Memory B cell (primary cell): ENCODE data around the gene RASSF6.
"Not testable (repeated sequence)": the region's sequence is repeated elsewhere in the genome, so short reads cannot be mapped to it uniquely, and the experiment has no call there.

Experiments
- ATAC-seq: fragments of 150-1000 bp; cut with Tn5 transposase; 2 replicates; pipeline ENCODE4 v1.10.0; 2021; ENCODE audit warnings: low read depth, mild to moderate bottlenecking, moderate library complexity
- DNase-seq, 2 donors: peaks; one replicate each; pipeline ENCODE4 v3.0.0; 2022; ENCODE audit warnings: low spot score in 2 of 2
- H3K27ac Mint-ChIP-seq: one replicate; pipeline ENCODE4 v1.8.0; 2022; ENCODE audit warnings: mild to moderate bottlenecking, moderate library complexity, mixed read lengths
- H3K27me3 Mint-ChIP-seq: one replicate; pipeline ENCODE4 v1.8.0; 2022; ENCODE audit warnings: mixed read lengths
- H3K36me3 Mint-ChIP-seq: one replicate; pipeline ENCODE4 v1.8.0; 2022; ENCODE audit warnings: mild to moderate bottlenecking, mixed read lengths
- H3K4me1 Mint-ChIP-seq: one replicate; pipeline ENCODE4 v1.8.0; 2022; ENCODE audit warnings: mixed read lengths
- H3K4me3 Mint-ChIP-seq: one replicate; pipeline ENCODE4 v1.8.0; 2022; ENCODE audit warnings: mild to moderate bottlenecking, moderate library complexity, mixed read lengths
- H3K9me3 Mint-ChIP-seq: one replicate; pipeline ENCODE4 v1.8.0; 2022; ENCODE audit warnings: mixed read lengths

RASSF6 gene

GRCh38 chr4:73631565-73632226, 11.5 kb upstream of the RASSF6 start:
- Mint-ChIP-seq H3K36me3 (peaks cover 2% of the 10 kb centered on the region), H3K4me1 (no peaks in the 10 kb centered on the region)

GRCh38 chr4:73628834-73629233, 8.6 kb upstream of the RASSF6 start:
- H3K9me3 Mint-ChIP-seq, H3K27me3 Mint-ChIP-seq, H3K36me3 Mint-ChIP-seq, H3K4me1 Mint-ChIP-seq, ATAC-seq, DNase-seq, H3K4me3 Mint-ChIP-seq, H3K27ac Mint-ChIP-seq: not testable (repeated sequence)

More at GRCh38 chr4:73631565-73632226, 11.5 kb upstream of the RASSF6 start:
- Mint-ChIP-seq H3K27me3 (no peaks in the 10 kb centered on the region), H3K27ac (no peak overlapping the region), H3K4me3 (no peak overlapping the region), H3K9me3 (peaks cover 6% of the 10 kb centered on the region)
- DNase-seq (no peak), ATAC-seq (no peak)

- Mint-ChIP-seq H3K4me1 (peaks cover 15% of the 10 kb centered on the region), H3K9me3 (no peaks in the 10 kb centered on the region), H3K27ac (no peak overlapping the region), H3K36me3 (no peaks in the 10 kb centered on the region), H3K27me3 (peaks cover 1% of the 10 kb centered on the region), H3K4me3 (no peak overlapping the region)
- ATAC-seq (no peak), DNase-seq (no peak)
Observed at GRCh38 chr4:73621357-73621756, 1.1 kb upstream of the RASSF6 start.

- DNase-seq (no peak), ATAC-seq (no peak)
- peaks cover 2% of the 10 kb centered on the region for H3K36me3 Mint-ChIP-seq
- H3K27ac Mint-ChIP-seq: no peak overlapping the region
- peak overlapping the region; percentile 84 for H3K4me3 Mint-ChIP-seq
- no peaks in the 10 kb centered on the region for H3K9me3 Mint-ChIP-seq
- peaks cover 18% of the 10 kb centered on the region for H3K4me1 Mint-ChIP-seq
- peaks cover 1% of the 10 kb centered on the region for H3K27me3 Mint-ChIP-seq
Observed at GRCh38 chr4:73619346-73619745, 890 bp downstream of the RASSF6 start.

GRCh38 chr4:73617256-73617655, 3.0 kb downstream of the RASSF6 start:
- no peak overlapping the region for H3K27ac Mint-ChIP-seq
- H3K4me1 Mint-ChIP-seq: peaks cover 24% of the 10 kb centered on the region
- H3K36me3 Mint-ChIP-seq: peaks cover 13% of the 10 kb centered on the region
- no peak for DNase-seq
- peak overlapping the region; percentile 31 for H3K4me3 Mint-ChIP-seq
- H3K27me3 Mint-ChIP-seq: peaks cover 1% of the 10 kb centered on the region
- ATAC-seq: no peak
- no peaks in the 10 kb centered on the region for H3K9me3 Mint-ChIP-seq

- no peak for DNase-seq
- Mint-ChIP-seq H3K27me3 (no peaks in the 10 kb centered on the region), H3K27ac (no peak overlapping the region), H3K4me1 (peaks cover 25% of the 10 kb centered on the region), H3K9me3 (no peaks in the 10 kb centered on the region), H3K4me3 (no peak overlapping the region), H3K36me3 (peaks cover 17% of the 10 kb centered on the region)
- no peak for ATAC-seq
Observed at GRCh38 chr4:73615613-73616012, 4.6 kb downstream of the RASSF6 start.

- no peaks in the 10 kb centered on the region for H3K9me3 Mint-ChIP-seq
- DNase-seq: no peak
- ATAC-seq: no peak
- H3K4me1 Mint-ChIP-seq: peaks cover 26% of the 10 kb centered on the region
- no peak overlapping the region for H3K4me3 Mint-ChIP-seq
- peaks cover 23% of the 10 kb centered on the region for H3K36me3 Mint-ChIP-seq
- peaks cover 2% of the 10 kb centered on the region for H3K27me3 Mint-ChIP-seq
- no peak overlapping the region for H3K27ac Mint-ChIP-seq
Observed at GRCh38 chr4:73614311-73614867, 5.8 kb downstream of the RASSF6 start.

- H3K27me3 Mint-ChIP-seq: peaks cover 2% of the 10 kb centered on the region
- no peak overlapping the region for H3K27ac Mint-ChIP-seq
- ATAC-seq (no peak), DNase-seq (no peak)
- no peaks in the 10 kb centered on the region for H3K9me3 Mint-ChIP-seq
- H3K4me1 Mint-ChIP-seq: peaks cover 23% of the 10 kb centered on the region
- peaks cover 23% of the 10 kb centered on the region for H3K36me3 Mint-ChIP-seq
- no peak overlapping the region for H3K4me3 Mint-ChIP-seq
Observed at GRCh38 chr4:73613130-73613529, 7.1 kb downstream of the RASSF6 start.

- Mint-ChIP-seq H3K27ac (no peak overlapping the region), H3K4me3 (no peak overlapping the region), H3K27me3 (peaks cover 2% of the 10 kb centered on the region), H3K9me3 (no peaks in the 10 kb centered on the region), H3K4me1 (peaks cover 23% of the 10 kb centered on the region), H3K36me3 (peaks cover 23% of the 10 kb centered on the region)
- DNase-seq: no peak
- ATAC-seq: no peak
Observed at GRCh38 chr4:73612032-73612431, 8.2 kb downstream of the RASSF6 start.

GRCh38 chr4:73609706-73610105, 10.5 kb downstream of the RASSF6 start:
- H3K36me3 Mint-ChIP-seq: peaks cover 21% of the 10 kb centered on the region
- ATAC-seq: no peak
- DNase-seq: no peak
- H3K4me1 Mint-ChIP-seq: peaks cover 30% of the 10 kb centered on the region
- H3K9me3 Mint-ChIP-seq: no peaks in the 10 kb centered on the region
- peaks cover 2% of the 10 kb centered on the region for H3K27me3 Mint-ChIP-seq
- no peak overlapping the region for H3K4me3 Mint-ChIP-seq
- peak overlapping the region; percentile 12 for H3K27ac Mint-ChIP-seq

GRCh38 chr4:73608689-73609594, 11.3 kb downstream of the RASSF6 start:
- H3K36me3 Mint-ChIP-seq: peaks cover 20% of the 10 kb centered on the region
- H3K4me1 Mint-ChIP-seq: peaks cover 31% of the 10 kb centered on the region
- ATAC-seq (no peak), DNase-seq (no peak)
- H3K27ac Mint-ChIP-seq: no peak overlapping the region
- no peaks in the 10 kb centered on the region for H3K9me3 Mint-ChIP-seq
- H3K4me3 Mint-ChIP-seq: no peak overlapping the region
- H3K27me3 Mint-ChIP-seq: peaks cover 2% of the 10 kb centered on the region

- Mint-ChIP-seq H3K36me3 (peaks cover 10% of the 10 kb centered on the region), H3K4me3 (peak overlapping the region; percentile 49), H3K9me3 (no peaks in the 10 kb centered on the region), H3K27ac (peak overlapping the region; percentile 90), H3K4me1 (peaks cover 26% of the 10 kb centered on the region), H3K27me3 (peaks cover 2% of the 10 kb centered on the region)
- ATAC-seq: no peak
- no peak for DNase-seq
Observed at GRCh38 chr4:73607375-73608033, 12.7 kb downstream of the RASSF6 start.

- H3K4me1 Mint-ChIP-seq: peaks cover 26% of the 10 kb centered on the region
- H3K36me3 Mint-ChIP-seq: peaks cover 10% of the 10 kb centered on the region
- peak overlapping the region; percentile 90 for H3K27ac Mint-ChIP-seq
- ATAC-seq (peak; percentile 71), DNase-seq (no peak)
- no peaks in the 10 kb centered on the region for H3K9me3 Mint-ChIP-seq
- peaks cover 2% of the 10 kb centered on the region for H3K27me3 Mint-ChIP-seq
- peak overlapping the region; percentile 41 for H3K4me3 Mint-ChIP-seq
Observed at GRCh38 chr4:73606465-73606974, 13.7 kb downstream of the RASSF6 start.
